ENCODE measurements around the gene PARP12.

DNA sequence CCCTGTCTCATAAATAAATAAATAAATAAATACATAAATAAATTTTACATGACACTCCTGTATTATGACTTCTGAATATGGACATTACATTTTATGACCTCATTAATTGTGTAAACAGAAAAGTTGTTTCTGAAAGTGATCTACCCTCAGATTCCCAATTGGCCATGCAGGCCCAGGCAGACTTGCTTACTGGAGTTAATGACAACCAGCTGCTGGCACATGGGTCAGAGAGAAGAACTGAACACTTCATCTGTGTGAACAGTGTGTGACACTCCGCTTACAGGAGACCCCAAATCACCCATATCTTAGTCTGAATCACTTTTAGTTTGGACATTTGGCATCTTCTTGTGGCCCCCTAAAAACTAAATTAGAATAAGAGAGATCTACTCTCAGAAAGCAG lies 31.4 kb downstream of the PARP12 start:
- TF ChIP-seq, protein P1, sequence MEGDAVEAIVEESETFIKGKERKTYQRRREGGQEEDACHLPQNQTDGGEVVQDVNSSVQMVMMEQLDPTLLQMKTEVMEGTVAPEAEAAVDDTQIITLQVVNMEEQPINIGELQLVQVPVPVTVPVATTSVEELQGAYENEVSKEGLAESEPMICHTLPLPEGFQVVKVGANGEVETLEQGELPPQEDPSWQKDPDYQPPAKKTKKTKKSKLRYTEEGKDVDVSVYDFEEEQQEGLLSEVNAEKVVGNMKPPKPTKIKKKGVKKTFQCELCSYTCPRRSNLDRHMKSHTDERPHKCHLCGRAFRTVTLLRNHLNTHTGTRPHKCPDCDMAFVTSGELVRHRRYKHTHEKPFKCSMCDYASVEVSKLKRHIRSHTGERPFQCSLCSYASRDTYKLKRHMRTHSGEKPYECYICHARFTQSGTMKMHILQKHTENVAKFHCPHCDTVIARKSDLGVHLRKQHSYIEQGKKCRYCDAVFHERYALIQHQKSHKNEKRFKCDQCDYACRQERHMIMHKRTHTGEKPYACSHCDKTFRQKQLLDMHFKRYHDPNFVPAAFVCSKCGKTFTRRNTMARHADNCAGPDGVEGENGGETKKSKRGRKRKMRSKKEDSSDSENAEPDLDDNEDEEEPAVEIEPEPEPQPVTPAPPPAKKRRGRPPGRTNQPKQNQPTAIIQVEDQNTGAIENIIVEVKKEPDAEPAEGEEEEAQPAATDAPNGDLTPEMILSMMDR (IDR thresholded peaks at IDR 0.05), result no peak
- TF ChIP-seq POLR2A (IDR thresholded peaks at IDR 0.05), result no peak

All from right lobe of liver (tissue), 4 donors.